Common myeloid progenitor, CD34-positive (primary cell): ENCODE data around the gene ATL1.
"Not testable (repeated sequence)": the region's sequence is repeated elsewhere in the genome, so short reads cannot be mapped to it uniquely, and the experiment has no call there.

ENCODE experiments used
- CTCF ChIA-PET: fragments of 350-600 bp; sonication (Branson Sonifier 250); formaldehyde crosslinking; loops from one replicate; lab custom pipeline; 2021; ENCODE audit warnings: antibody characterized with exemption; lab: Charles Lee
- POLR2A ChIA-PET: fragments of 350-600 bp; sonication (Branson Sonifier 250); formaldehyde crosslinking; loops from one replicate; lab custom pipeline; 2021; ENCODE audit warnings: antibody characterized with exemption; lab: Charles Lee
- DNase-seq, 3 donors: peaks; one replicate each; pipeline versions ENCODE4 v3.0.0 to v3.0.0-alpha.2; 2013
- H3K27ac ChIP-seq, 2 experiments: 1 replicate in 1 of 2; 2 replicates in 1 of 2; pipeline ENCODE4 v1.7.0; 2013; ENCODE audit warnings: inconsistent platforms in 2 of 2, low read length in 2 of 2, mild to moderate bottlenecking in 2 of 2, low read depth in 1 of 2, moderate library complexity in 1 of 2; ENCODE audit not compliant: severe bottlenecking in 2 of 2, insufficient read depth in 1 of 2, poor library complexity in 1 of 2
- H3K27me3 ChIP-seq, 5 experiments: replicated peaks in 2 of 5; 1 replicate in 3 of 5; 2 replicates in 2 of 5; pipeline versions ENCODE4 v1.6.1 to v1.7.0; 2013; ENCODE audit warnings: low read length in 4 of 5, mild to moderate bottlenecking in 2 of 5, moderate library complexity in 2 of 5, inconsistent platforms in 1 of 5; ENCODE audit not compliant: insufficient read depth in 5 of 5, control insufficient read depth in 4 of 5
- H3K36me3 ChIP-seq, 4 experiments: 1 replicate in 2 of 4; 2 replicates in 2 of 4; pipeline versions ENCODE4 v1.6.1 to v1.7.0; 2013; ENCODE audit warnings: low read length in 3 of 4, control low read depth in 1 of 4, mild to moderate bottlenecking in 1 of 4; ENCODE audit not compliant: control insufficient read depth in 4 of 4, insufficient read depth in 4 of 4
- H3K4me1 ChIP-seq, 4 experiments: 1 replicate in 3 of 4; 2 replicates in 1 of 4; pipeline versions ENCODE4 v1.6.1 to v1.7.1; 2013; ENCODE audit warnings: low read length in 3 of 4, mild to moderate bottlenecking in 3 of 4, control low read depth in 1 of 4, inconsistent platforms in 1 of 4, moderate library complexity in 1 of 4; ENCODE audit not compliant: control insufficient read depth in 4 of 4, insufficient read depth in 4 of 4; ENCODE audit errors: control extremely low read depth in 1 of 4
- H3K4me3 ChIP-seq, 7 experiments: 1 replicate in 4 of 7; 2 replicates in 3 of 7; pipeline versions ENCODE4 v1.5.1 to v1.7.0; 2013; ENCODE audit warnings: mild to moderate bottlenecking in 7 of 7, low read length in 6 of 7, moderate library complexity in 6 of 7, inconsistent platforms in 2 of 7, low read depth in 2 of 7, control low read depth in 1 of 7; ENCODE audit not compliant: insufficient read depth in 4 of 7, control insufficient read depth in 1 of 7; ENCODE audit errors: extremely low read depth in 1 of 7
- H3K9me3 ChIP-seq, 5 experiments: 1 replicate in 4 of 5; 2 replicates in 1 of 5; pipeline versions ENCODE4 v1.6.1 to v1.7.1; 2013; ENCODE audit warnings: low read length in 4 of 5, mild to moderate bottlenecking in 2 of 5, inconsistent platforms in 1 of 5, low read depth in 1 of 5, moderate library complexity in 1 of 5; ENCODE audit not compliant: control insufficient read depth in 4 of 5, insufficient read depth in 2 of 5; ENCODE audit errors: control extremely low read depth in 1 of 5
- WGBS: methylation state at CpG from one replicate; pipeline ENCODE4 v1.1.5; 2013; ENCODE audit not compliant: insufficient coverage; 5-methylcytosine and 5-hydroxymethylcytosine counted together

ATL1 gene

GRCh38 chr14:50615552-50615951, 55.6 kb downstream of the ATL1 start:
- no peaks in the 10 kb centered on the region for H3K27me3 ChIP-seq
- H3K9me3 ChIP-seq = no peaks in the 10 kb centered on the region
- CTCF ChIA-PET = interaction anchor here (0.6 to 2.9 kb wide), 4 partner anchors 14 to 783 kb away, joined by 3 to 7 read pairs (median 6); no protein-coding TSS in a partner anchor

GRCh38 chr14:50616275-50616674, 56.3 kb downstream of the ATL1 start:
- no CpG with 5 or more reads among the region's 2 CpGs for WGBS
- H3K36me3 ChIP-seq = peaks cover 0 to 9% (median 0%) of the 10 kb centered on the region in 4 experiments
- H3K27ac ChIP-seq = no peak overlapping the region
- no peaks in the 10 kb centered on the region for H3K4me1 ChIP-seq
- H3K4me3 ChIP-seq = no peak overlapping the region
- no peaks in the 10 kb centered on the region for H3K27me3 ChIP-seq
- no peaks in the 10 kb centered on the region for H3K9me3 ChIP-seq
- ChIA-PET CTCF (interaction anchor here (0.6 to 2.9 kb wide), 6 partner anchors 13 to 98 kb away, joined by 3 to 17 read pairs (median 6); no protein-coding TSS in a partner anchor), POLR2A (no interaction called here)
- no peak for DNase-seq

More at GRCh38 chr14:50615552-50615951, 55.6 kb downstream of the ATL1 start:
- peaks cover 0 to 9% (median 0%) of the 10 kb centered on the region in 4 experiments for H3K36me3 ChIP-seq
- H3K4me1 ChIP-seq = no peaks in the 10 kb centered on the region
- DNase-seq = no peak
- no peak overlapping the region for H3K27ac ChIP-seq
- POLR2A ChIA-PET = no interaction called here
- WGBS = no CpG with 5 or more reads among the region's 2 CpGs
- H3K4me3 ChIP-seq = no peak overlapping the region

- DNase-seq = peak; percentile 44 to 65 (median 59)
- Histone ChIP-seq H3K9me3 (no peaks in the 10 kb centered on the region), H3K4me3 (no peak overlapping the region), H3K27ac (no peak overlapping the region), H3K36me3 (peaks cover 0 to 14% (median 0%) of the 10 kb centered on the region in 4 experiments), H3K27me3 (no peaks in the 10 kb centered on the region), H3K4me1 (no peaks in the 10 kb centered on the region)
- CTCF ChIA-PET = interaction anchor here (0.5 to 2.9 kb wide), 22 partner anchors 8 to 260 kb away, joined by 3 to 31 read pairs (median 4); no protein-coding TSS in a partner anchor
- WGBS = no CpG with 5 or more reads among the region's 5 CpGs
- POLR2A ChIA-PET = interaction anchor here (0.6 kb wide), 1 partner anchor 629 kb away, joined by 3 read pairs; no protein-coding TSS in a partner anchor
Measured at GRCh38 chr14:50619569-50620141, 59.7 kb downstream of the ATL1 start.

GRCh38 chr14:50620341-50620740, 60.4 kb downstream of the ATL1 start:
- no peak for DNase-seq
- H3K36me3 ChIP-seq = peaks cover 0 to 14% (median 0%) of the 10 kb centered on the region in 4 experiments
- ChIA-PET POLR2A (no interaction called here), CTCF (interaction anchor here (0.9 to 2.9 kb wide), 13 partner anchors 10 to 238 kb away, joined by 3 to 31 read pairs (median 5); no protein-coding TSS in a partner anchor)
- no peaks in the 10 kb centered on the region for H3K9me3 ChIP-seq
- H3K27me3 ChIP-seq = no peaks in the 10 kb centered on the region
- WGBS = 100% methylated on average over 1 of the region's 4 CpGs
- no peak overlapping the region for H3K27ac ChIP-seq
- no peaks in the 10 kb centered on the region for H3K4me1 ChIP-seq
- no peak overlapping the region for H3K4me3 ChIP-seq

GRCh38 chr14:50622978-50623377, 63.0 kb downstream of the ATL1 start:
- DNase-seq = no peak
- no peaks in the 10 kb centered on the region for H3K27me3 ChIP-seq
- POLR2A ChIA-PET = no interaction called here
- peaks cover 0 to 9% (median 1%) of the 10 kb centered on the region in 4 experiments for H3K36me3 ChIP-seq
- no peak overlapping the region for H3K4me3 ChIP-seq
- H3K4me1 ChIP-seq = no peaks in the 10 kb centered on the region
- CTCF ChIA-PET = interaction anchor here (1.2 kb wide), 1 partner anchor 92 kb away, joined by 4 read pairs; no protein-coding TSS in a partner anchor
- H3K27ac ChIP-seq = no peak overlapping the region
- WGBS = no CpG with 5 or more reads among the region's 1 CpG
- no peaks in the 10 kb centered on the region for H3K9me3 ChIP-seq

GRCh38 chr14:50624447-50624846, 64.5 kb downstream of the ATL1 start:
- no peak for DNase-seq
- H3K4me3 ChIP-seq = no peak overlapping the region
- no peak overlapping the region for H3K27ac ChIP-seq
- POLR2A ChIA-PET = no interaction called here
- WGBS = no CpG with 5 or more reads among the region's 1 CpG
- H3K27me3 ChIP-seq = no peaks in the 10 kb centered on the region
- H3K4me1 ChIP-seq = no peaks in the 10 kb centered on the region
- no peaks in the 10 kb centered on the region for H3K9me3 ChIP-seq
- CTCF ChIA-PET = no interaction called here
- H3K36me3 ChIP-seq = peaks cover 0 to 16% (median 3%) of the 10 kb centered on the region in 4 experiments

- CTCF ChIA-PET, POLR2A ChIA-PET, DNase-seq: not testable (repeated sequence)
Measured at GRCh38 chr14:50624947-50625346, 65.0 kb downstream of the ATL1 start.

More at GRCh38 chr14:50624947-50625346, 65.0 kb downstream of the ATL1 start:
- H3K27me3 ChIP-seq, H3K4me1 ChIP-seq, H3K27ac ChIP-seq, H3K4me3 ChIP-seq, H3K9me3 ChIP-seq: not testable (repeated sequence)
- H3K36me3 ChIP-seq = peaks cover 0 to 16% (median 3%) of the 10 kb centered on the region in 4 experiments
- WGBS = 98% methylated on average over 4 of the region's 4 CpGs
